B cell (primary cell): ENCODE measurements around the gene ASIC4.

Experiments used
- CTCF ChIP-seq: fragments of 200-600 bp; IDR thresholded peaks from one replicate; pipeline ENCODE4 v1.8.0; 2022; ENCODE audit warnings: antibody characterized with exemption, mild to moderate bottlenecking
- EZH2 ChIP-seq: IDR thresholded peaks from 2 replicates; pipeline ENCODE4 v1.6.1; 2012; ENCODE audit warnings: borderline replicate concordance, low read depth, mild to moderate bottlenecking, moderate library complexity, low read length; ENCODE audit not compliant: insufficient read depth, poor library complexity, severe bottlenecking

GRCh38 chr2:219526320-219527075, 12.2 kb downstream of the ASIC4 start:
- TF ChIP-seq CTCF: no peak
- no peak for TF ChIP-seq EZH2
